Glutamatergic neuron (in vitro differentiated cells): ENCODE measurements around the gene IRX4. TPM values are rescaled to one million over a fixed set of nuclear protein-coding genes. Genes with fewer than 3 reads are reported as not detected.

Source experiments
- DNase-seq: peaks from one replicate; pipeline ENCODE4 v3.0.0; 2022
- H3K27ac Mint-ChIP-seq: one replicate; pipeline ENCODE4 v1.8.0; 2020; ENCODE audit warnings: mild to moderate bottlenecking, mixed read lengths, inconsistent platforms; ENCODE audit not compliant: unreplicated experiment
- H3K27me3 Mint-ChIP-seq: one replicate; pipeline ENCODE4 v1.8.0; 2020; ENCODE audit warnings: mild to moderate bottlenecking, moderate library complexity, mixed read lengths, inconsistent platforms; ENCODE audit not compliant: unreplicated experiment
- H3K36me3 Mint-ChIP-seq: one replicate; pipeline ENCODE4 v1.8.0; 2020; ENCODE audit warnings: mild to moderate bottlenecking, mixed read lengths, inconsistent platforms; ENCODE audit not compliant: unreplicated experiment
- H3K4me1 Mint-ChIP-seq: one replicate; pipeline ENCODE4 v1.8.0; 2020; ENCODE audit warnings: mild to moderate bottlenecking, low read depth, mixed read lengths, inconsistent platforms; ENCODE audit not compliant: unreplicated experiment
- H3K4me3 Mint-ChIP-seq: one replicate; pipeline ENCODE4 v1.8.0; 2020; ENCODE audit warnings: mild to moderate bottlenecking, mixed read lengths, inconsistent platforms; ENCODE audit not compliant: unreplicated experiment
- H3K9me3 Mint-ChIP-seq: one replicate; pipeline ENCODE4 v1.8.0; 2020; ENCODE audit warnings: mild to moderate bottlenecking, moderate library complexity, mixed read lengths, inconsistent platforms; ENCODE audit not compliant: unreplicated experiment
- total RNA-seq: library from RNA; stranded (reverse); fragmentation: NEBNext Ultra II Directional; extraction: Animal tissue kit (Norgen Biotek cat#: 25700); gene quantifications from one replicate; pipeline ENCODE4 v1.2.1, GENCODE V29; 2021; ENCODE audit not compliant: unreplicated experiment
- TF ChIP-seq, protein P1 (sequence below): fragments of 200-600 bp; sonication (generic); IDR thresholded peaks from one replicate; pipeline ENCODE4 v1.5.0; 2021; ENCODE audit not compliant: partially characterized antibody, unreplicated experiment

IRX4 gene
- total RNA-seq, 1 donor from 2014 or later, result 0.20 TPM

DNA sequence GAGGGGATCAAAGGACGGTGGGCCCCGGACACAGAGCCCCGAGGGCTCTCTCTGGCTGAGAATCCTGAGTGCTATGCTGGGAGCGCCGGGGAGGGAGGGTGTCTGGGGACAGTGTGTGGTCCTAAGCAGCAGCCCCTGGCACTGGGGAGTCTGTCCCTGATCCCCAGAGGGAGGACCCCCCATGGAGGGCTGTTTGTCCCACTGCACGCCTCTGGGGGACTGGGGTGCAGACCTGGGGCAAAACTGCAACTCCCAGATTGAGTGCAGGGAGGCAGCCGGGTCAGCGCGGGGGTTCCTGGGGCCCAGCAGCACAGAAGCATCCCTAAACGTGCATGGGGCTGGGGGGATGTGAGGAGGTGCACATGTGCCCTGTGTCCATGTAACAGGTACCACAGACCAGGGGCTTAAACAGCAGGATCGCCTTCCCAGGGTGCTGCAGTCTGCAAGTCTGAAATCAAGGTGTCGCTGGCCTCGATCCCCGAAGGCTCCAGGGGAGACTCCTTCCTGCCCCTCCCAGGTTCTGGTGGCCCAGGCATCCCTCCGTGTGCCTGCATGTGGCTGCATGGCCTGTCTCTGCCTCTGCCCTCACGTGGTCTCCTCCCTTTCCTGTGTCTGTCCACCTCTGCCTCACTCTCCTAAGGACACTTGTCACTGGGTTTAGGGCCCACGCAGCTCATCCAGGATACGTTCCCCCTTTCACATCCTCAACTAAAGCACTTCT, 35.9 kb upstream of the IRX4 start:
- Mint-ChIP-seq H3K4me3 (no peak overlapping the region), H3K36me3 (peaks cover 5% of the 10 kb centered on the region), H3K9me3 (peaks cover 7% of the 10 kb centered on the region), H3K4me1 (no peaks in the 10 kb centered on the region), H3K27me3 (peaks cover 13% of the 10 kb centered on the region), H3K27ac (no peak overlapping the region)
- TF ChIP-seq, protein P1, sequence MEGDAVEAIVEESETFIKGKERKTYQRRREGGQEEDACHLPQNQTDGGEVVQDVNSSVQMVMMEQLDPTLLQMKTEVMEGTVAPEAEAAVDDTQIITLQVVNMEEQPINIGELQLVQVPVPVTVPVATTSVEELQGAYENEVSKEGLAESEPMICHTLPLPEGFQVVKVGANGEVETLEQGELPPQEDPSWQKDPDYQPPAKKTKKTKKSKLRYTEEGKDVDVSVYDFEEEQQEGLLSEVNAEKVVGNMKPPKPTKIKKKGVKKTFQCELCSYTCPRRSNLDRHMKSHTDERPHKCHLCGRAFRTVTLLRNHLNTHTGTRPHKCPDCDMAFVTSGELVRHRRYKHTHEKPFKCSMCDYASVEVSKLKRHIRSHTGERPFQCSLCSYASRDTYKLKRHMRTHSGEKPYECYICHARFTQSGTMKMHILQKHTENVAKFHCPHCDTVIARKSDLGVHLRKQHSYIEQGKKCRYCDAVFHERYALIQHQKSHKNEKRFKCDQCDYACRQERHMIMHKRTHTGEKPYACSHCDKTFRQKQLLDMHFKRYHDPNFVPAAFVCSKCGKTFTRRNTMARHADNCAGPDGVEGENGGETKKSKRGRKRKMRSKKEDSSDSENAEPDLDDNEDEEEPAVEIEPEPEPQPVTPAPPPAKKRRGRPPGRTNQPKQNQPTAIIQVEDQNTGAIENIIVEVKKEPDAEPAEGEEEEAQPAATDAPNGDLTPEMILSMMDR, result no peak
- DNase-seq, result no peak

DNA sequence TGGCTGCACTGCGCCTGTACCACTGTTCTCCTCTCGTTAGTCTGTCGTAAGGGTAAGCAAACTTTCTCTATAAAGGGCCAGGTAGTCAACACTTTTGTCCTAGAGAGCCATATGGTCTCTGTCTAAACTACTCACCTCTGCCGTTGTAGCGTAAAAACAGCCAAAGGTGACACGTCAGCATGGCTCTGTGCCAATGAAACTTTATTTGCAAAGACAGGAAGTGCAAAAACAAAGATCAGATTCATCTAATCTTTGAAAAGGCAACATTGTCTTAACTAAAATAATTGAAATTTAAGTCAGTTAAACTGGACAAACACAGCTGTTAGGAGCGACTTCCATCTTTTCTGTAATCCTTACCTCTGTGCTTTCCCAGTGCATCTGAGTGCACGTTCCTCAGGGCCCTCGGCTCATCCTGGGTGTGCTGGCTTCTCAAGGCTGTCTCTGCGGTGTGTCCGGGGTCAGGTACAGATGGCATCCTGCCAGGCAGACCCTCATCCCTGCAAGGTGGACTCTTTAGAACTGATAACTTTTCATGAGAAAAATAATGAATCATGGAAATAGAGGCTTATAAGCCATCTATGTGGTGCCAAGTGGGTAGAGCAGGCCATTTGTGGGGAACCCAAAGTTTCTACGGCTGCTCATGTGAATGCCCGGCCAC, 35.2 kb upstream of the IRX4 start:
- peaks cover 7% of the 10 kb centered on the region for H3K9me3 Mint-ChIP-seq

DNA sequence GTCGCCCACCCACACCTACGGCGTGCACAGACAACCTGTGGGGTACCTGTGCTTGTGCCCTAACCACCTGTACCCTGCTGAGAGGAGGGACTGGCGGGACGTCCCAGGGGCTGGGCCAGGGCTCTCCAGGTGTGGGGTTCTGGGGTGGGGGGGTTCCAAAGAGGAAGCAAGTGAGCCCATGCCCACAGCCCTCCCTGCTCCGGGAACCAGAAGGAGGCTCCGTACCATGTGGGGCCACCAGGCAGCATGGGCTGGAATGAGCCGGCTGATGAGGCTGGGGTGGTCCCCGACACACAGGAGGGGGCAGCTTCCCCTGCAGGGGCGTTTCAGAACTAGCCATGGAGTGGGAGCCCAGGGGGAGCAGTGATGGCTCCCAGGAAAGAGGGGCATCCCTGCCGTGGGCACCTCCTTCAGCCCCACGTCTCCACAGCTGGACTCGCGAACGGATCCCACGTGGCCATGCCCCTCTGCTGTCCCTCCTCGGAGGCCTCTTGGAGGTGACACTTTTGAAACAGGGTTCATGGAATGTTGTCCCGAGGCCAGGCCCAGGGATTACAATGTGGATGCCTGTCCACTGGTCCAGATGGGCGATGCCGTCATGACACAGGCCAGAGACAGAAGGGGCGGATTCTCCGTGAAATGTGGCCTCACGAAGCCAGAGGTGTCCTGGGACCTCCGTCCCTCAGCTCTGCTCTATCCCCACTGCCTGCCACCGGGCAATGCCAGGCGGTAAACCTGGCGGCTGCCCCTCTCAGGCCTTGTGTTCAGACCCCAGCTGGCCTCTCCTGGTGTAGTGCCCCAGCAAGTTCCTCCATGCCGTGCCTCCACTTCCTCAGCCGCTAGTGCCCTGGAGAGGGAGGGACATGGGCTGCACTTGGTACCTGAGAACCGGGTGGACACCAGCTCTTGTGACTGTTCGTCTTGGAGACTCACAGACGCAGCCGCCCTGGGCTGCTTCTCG, 33.6 kb upstream of the IRX4 start:
- TF ChIP-seq, protein P1, result no peak
- Mint-ChIP-seq H3K9me3 (peaks cover 10% of the 10 kb centered on the region), H3K4me3 (no peak overlapping the region), H3K27ac (no peak overlapping the region), H3K27me3 (peaks cover 14% of the 10 kb centered on the region), H3K4me1 (no peaks in the 10 kb centered on the region), H3K36me3 (peaks cover 5% of the 10 kb centered on the region)
- no peak for DNase-seq

More for the DNA sequence above, 35.2 kb upstream of the IRX4 start:
- Mint-ChIP-seq H3K4me3 (no peak overlapping the region), H3K27me3 (peaks cover 13% of the 10 kb centered on the region), H3K4me1 (no peaks in the 10 kb centered on the region), H3K36me3 (peaks cover 5% of the 10 kb centered on the region), H3K27ac (no peak overlapping the region)
- no peak for DNase-seq
- TF ChIP-seq, protein P1, result no peak

DNA sequence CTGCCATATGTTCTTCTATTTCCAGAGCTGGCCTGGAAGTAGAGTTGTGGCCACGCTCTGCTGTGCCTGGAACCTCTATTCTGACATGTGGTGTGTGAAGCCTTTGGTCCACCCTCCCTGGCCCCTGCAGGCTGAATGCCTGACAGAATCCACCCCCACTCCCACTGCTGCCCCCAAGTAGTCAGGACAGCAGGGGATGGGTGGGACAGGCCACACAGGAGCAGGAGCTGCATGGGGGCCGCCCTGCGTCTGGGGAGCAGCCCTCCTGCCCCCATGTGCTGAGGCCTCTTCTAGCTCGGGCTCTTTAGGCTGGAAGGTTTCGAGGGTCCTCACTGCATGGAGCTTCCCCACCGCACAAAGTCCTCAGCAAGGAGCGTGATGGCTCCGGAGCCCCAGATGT, 32.6 kb upstream of the IRX4 start:
- no peak overlapping the region for H3K4me3 Mint-ChIP-seq
- peaks cover 12% of the 10 kb centered on the region for H3K27me3 Mint-ChIP-seq
- no peaks in the 10 kb centered on the region for H3K4me1 Mint-ChIP-seq
- no peak for DNase-seq
- TF ChIP-seq, protein P1, result no peak
- no peak overlapping the region for H3K27ac Mint-ChIP-seq
- peaks cover 10% of the 10 kb centered on the region for H3K9me3 Mint-ChIP-seq
- H3K36me3 Mint-ChIP-seq, result peaks cover 5% of the 10 kb centered on the region
